Mesenchymal stem cell (in vitro differentiated cells and primary cell): ENCODE measurements around the gene BICRA.
A peak's percentile ranks its signal among the peaks of the same experiment; 100 is the strongest.

Experiments
- DNase-seq: peaks from one replicate; pipeline ENCODE4 v3.0.0-alpha.2; 2013
- H2AFZ ChIP-seq: one replicate; pipeline ENCODE4 v1.6.1; 2013; ENCODE audit warnings: low read depth, mild to moderate bottlenecking, control low read depth, inconsistent platforms, low read length, moderate library complexity
- H2AK5ac ChIP-seq: 2 replicates; pipeline ENCODE4 v1.6.1; 2013; ENCODE audit warnings: low read length, moderate library complexity, mild to moderate bottlenecking, inconsistent platforms; ENCODE audit not compliant: severe bottlenecking
- H2BK120ac ChIP-seq: one replicate; pipeline ENCODE4 v1.6.1; 2013; ENCODE audit warnings: low read depth, mild to moderate bottlenecking, inconsistent platforms, low read length, moderate library complexity
- H2BK12ac ChIP-seq, 2 experiments: one replicate each; pipeline ENCODE4 v1.6.1; 2013; ENCODE audit warnings: inconsistent platforms in 2 of 2, low read length in 2 of 2, mild to moderate bottlenecking in 2 of 2, moderate library complexity in 2 of 2, control low read depth in 1 of 2
- H2BK15ac ChIP-seq: one replicate; pipeline ENCODE4 v1.6.1; 2013; ENCODE audit warnings: mild to moderate bottlenecking, low read depth, inconsistent platforms; ENCODE audit not compliant: poor library complexity, severe bottlenecking
- H2BK5ac ChIP-seq: 2 replicates; pipeline ENCODE4 v1.6.1; 2013; ENCODE audit warnings: low read depth, mild to moderate bottlenecking, low read length, control low read depth, inconsistent platforms; ENCODE audit not compliant: poor library complexity, severe bottlenecking
- H3K14ac ChIP-seq, 2 experiments: one replicate each; pipeline ENCODE4 v1.6.1; 2013; ENCODE audit warnings: inconsistent platforms in 2 of 2, low read length in 2 of 2, control low read depth in 1 of 2, mild to moderate bottlenecking in 1 of 2, moderate library complexity in 1 of 2
- H3K18ac ChIP-seq, 2 experiments: one replicate each; pipeline ENCODE4 v1.6.1; 2013; ENCODE audit warnings: inconsistent platforms in 2 of 2, low read length in 2 of 2, control low read depth in 1 of 2, low read depth in 1 of 2, mild to moderate bottlenecking in 1 of 2
- H3K23ac ChIP-seq, 2 experiments: one replicate each; pipeline ENCODE4 v1.6.1; 2013; ENCODE audit warnings: inconsistent platforms in 2 of 2, low read length in 2 of 2, mild to moderate bottlenecking in 2 of 2, moderate library complexity in 2 of 2, control low read depth in 1 of 2
- H3K27ac ChIP-seq: 2 replicates; pipeline ENCODE4 v1.5.1; 2013; ENCODE audit warnings: mild to moderate bottlenecking, moderate library complexity, low read length, control low read depth, inconsistent platforms; ENCODE audit not compliant: poor library complexity, severe bottlenecking
- H3K27me3 ChIP-seq, 2 experiments: 2 replicates each; pipeline versions ENCODE4 v1.6.1 to v1.7.0; 2013; ENCODE audit warnings: low read length in 2 of 2, mild to moderate bottlenecking in 2 of 2, moderate library complexity in 2 of 2, control low read depth in 1 of 2, inconsistent platforms in 1 of 2; ENCODE audit not compliant: control insufficient read depth in 1 of 2, insufficient read depth in 1 of 2
- H3K36me3 ChIP-seq, 2 experiments: 2 replicates each; pipeline versions ENCODE4 v1.6.1 to v1.7.0; 2013; ENCODE audit warnings: low read length in 2 of 2, control low read depth in 1 of 2, inconsistent platforms in 1 of 2, low read depth in 1 of 2, mild to moderate bottlenecking in 1 of 2; ENCODE audit not compliant: insufficient read depth in 2 of 2, control insufficient read depth in 1 of 2
- H3K4ac ChIP-seq, 2 experiments: one replicate each; pipeline ENCODE4 v1.6.1; 2013; ENCODE audit warnings: inconsistent platforms in 2 of 2, low read length in 2 of 2, mild to moderate bottlenecking in 2 of 2, moderate library complexity in 2 of 2, control low read depth in 1 of 2, low read depth in 1 of 2
- H3K4me1 ChIP-seq: 2 replicates; pipeline ENCODE4 v1.6.1; 2013; ENCODE audit warnings: low read depth, low read length, control low read depth; ENCODE audit not compliant: control insufficient read depth, insufficient read depth
- H3K4me2 ChIP-seq: 2 replicates; pipeline ENCODE4 v1.6.1; 2013; ENCODE audit warnings: low read length, mild to moderate bottlenecking, inconsistent platforms; ENCODE audit not compliant: poor library complexity, severe bottlenecking
- H3K4me3 ChIP-seq, 2 experiments: 2 replicates each; pipeline versions ENCODE4 v1.5.1 to v1.7.0; 2013; ENCODE audit warnings: low read length in 2 of 2, mild to moderate bottlenecking in 2 of 2, control low read depth in 1 of 2, low read depth in 1 of 2; ENCODE audit not compliant: insufficient read depth in 1 of 2
- H3K79me1 ChIP-seq: replicated peaks from 2 replicates; pipeline ENCODE4 v1.6.1; 2013; ENCODE audit warnings: mild to moderate bottlenecking, control low read depth, low read length, inconsistent platforms; ENCODE audit not compliant: poor library complexity, severe bottlenecking
- H3K9ac ChIP-seq: 2 replicates; pipeline ENCODE4 v1.7.0; 2013; ENCODE audit warnings: mild to moderate bottlenecking, low read length, moderate library complexity
- H3K9me3 ChIP-seq: 2 replicates; pipeline ENCODE4 v1.7.0; 2013; ENCODE audit warnings: mild to moderate bottlenecking, low read length; ENCODE audit not compliant: control insufficient read depth
- H4K8ac ChIP-seq: one replicate; pipeline ENCODE4 v1.6.1; 2013; ENCODE audit warnings: inconsistent platforms, mild to moderate bottlenecking, low read length, moderate library complexity
- H4K91ac ChIP-seq: one replicate; pipeline ENCODE4 v1.6.1; 2013; ENCODE audit warnings: mild to moderate bottlenecking, low read length, inconsistent platforms
- WGBS: methylation state at CpG from one replicate; pipeline ENCODE4 v1.1.7; 2013; ENCODE audit warnings: mixed read lengths; 5-methylcytosine and 5-hydroxymethylcytosine counted together

BICRA gene

DNA sequence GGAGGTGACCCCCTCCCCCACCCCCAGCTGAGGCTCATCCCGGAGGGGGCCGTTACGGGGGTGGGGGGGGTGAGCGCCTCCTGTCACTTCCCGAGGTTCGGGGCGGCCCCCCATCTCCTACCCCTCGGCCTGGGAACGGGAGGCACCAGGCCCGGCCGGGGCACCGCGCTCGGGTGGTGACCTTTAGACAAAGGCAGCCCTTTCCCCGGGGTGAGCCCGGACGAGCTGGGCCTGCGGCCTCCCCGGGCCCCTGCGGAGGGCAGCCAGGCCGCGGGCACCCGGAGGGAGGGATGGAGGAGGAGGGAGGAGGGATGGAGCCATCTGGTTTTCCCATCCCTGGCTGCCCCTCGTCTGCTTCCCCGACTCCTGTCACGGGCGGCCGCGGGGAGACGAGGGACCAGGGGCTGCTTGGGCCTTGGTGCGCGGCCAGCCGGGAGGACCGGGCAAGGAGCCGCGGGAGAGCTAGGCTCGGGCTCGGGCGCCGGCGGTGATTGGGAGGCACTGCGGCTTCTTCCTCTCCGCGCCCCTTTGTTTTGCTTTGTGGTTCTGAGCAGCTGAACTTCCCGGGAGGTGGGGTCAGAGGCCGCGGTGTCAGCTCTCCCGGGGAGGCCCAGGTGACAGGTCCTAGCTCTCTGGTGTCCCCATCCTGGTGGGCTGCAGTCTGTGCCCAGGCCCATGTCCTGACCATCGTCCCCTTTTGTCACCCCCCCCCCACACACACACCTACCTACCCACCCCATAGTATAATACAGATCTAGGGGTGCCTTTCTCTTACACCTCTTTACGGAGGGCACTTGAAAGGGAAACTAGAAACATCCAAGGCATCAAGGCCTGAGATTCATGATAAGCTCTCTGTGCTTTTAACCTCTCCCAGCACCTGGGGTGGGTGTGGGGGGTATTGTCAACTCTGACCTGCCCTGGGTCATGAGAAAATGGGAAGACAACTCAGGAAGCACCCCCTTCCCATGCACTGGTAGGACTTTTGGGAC lies 1.3 kb downstream of the BICRA start:
- H3K14ac ChIP-seq = peak overlapping the region; percentile 43 to 81
- H2BK120ac ChIP-seq = peak overlapping the region; percentile 97
- peak overlapping the region; percentile 86 for H3K9ac ChIP-seq
- no peak overlapping the region for H4K8ac ChIP-seq
- H2AK5ac ChIP-seq = peak overlapping the region; percentile 54
- DNase-seq = peak; percentile 48
- no peaks in the 10 kb centered on the region for H3K9me3 ChIP-seq
- H2BK12ac ChIP-seq = peak overlapping the region in 1 of 2 experiments; percentile 33
- peaks cover 26% of the 10 kb centered on the region for H3K4me1 ChIP-seq
- peak overlapping the region; percentile 82 to 90 for H3K4me3 ChIP-seq
- H3K36me3 ChIP-seq = peaks cover 2 to 13% of the 10 kb centered on the region in 2 experiments
- peak overlapping the region in 1 of 2 experiments; percentile 89 for H3K23ac ChIP-seq
- no peaks in the 10 kb centered on the region for H3K27me3 ChIP-seq
- H2BK5ac ChIP-seq = peak overlapping the region; percentile 74
- H3K4ac ChIP-seq = peak overlapping the region; percentile 17 to 54
- peak overlapping the region; percentile 29 to 95 for H3K18ac ChIP-seq
- peak overlapping the region; percentile 56 for H3K27ac ChIP-seq
- peak overlapping the region; percentile 87 for H3K4me2 ChIP-seq
- H4K91ac ChIP-seq = peak overlapping the region; percentile 76
- peak overlapping the region; percentile 11 for H2AFZ ChIP-seq
- peaks cover 9% of the 10 kb centered on the region for H3K79me1 ChIP-seq
- H2BK15ac ChIP-seq = peak overlapping the region; percentile 77
- 2% methylated on average over 34 of the region's 50 CpGs for WGBS

DNA sequence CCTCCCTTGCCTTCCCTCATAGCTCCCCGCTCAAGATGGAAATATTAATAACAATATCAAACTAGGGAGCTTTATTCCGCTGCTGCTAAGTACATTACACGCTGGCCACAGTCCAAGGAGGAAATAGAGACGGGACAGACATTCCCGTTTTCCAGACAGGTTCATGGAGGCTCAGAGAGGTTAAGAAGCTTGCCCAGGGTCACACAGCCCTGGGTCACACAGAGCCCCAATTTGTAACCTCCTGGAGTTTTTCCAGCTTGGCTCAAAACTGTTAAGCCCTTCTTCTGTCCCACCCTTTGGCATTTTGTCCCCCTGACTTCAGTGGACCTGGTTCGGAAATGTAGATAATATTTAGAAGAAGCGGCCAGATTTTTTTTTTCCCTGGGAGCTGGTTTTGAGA lies 2.0 kb downstream of the BICRA start:
- Histone ChIP-seq H2AK5ac (peak overlapping the region; percentile 54), H3K36me3 (peaks cover 9 to 20% of the 10 kb centered on the region in 2 experiments), H3K27me3 (no peaks in the 10 kb centered on the region), H4K8ac (no peak overlapping the region), H2BK15ac (peak overlapping the region; percentile 77), H3K23ac (no peak overlapping the region), H2AFZ (no peak overlapping the region), H2BK12ac (no peak overlapping the region), H3K9me3 (no peaks in the 10 kb centered on the region), H3K4me3 (peak overlapping the region in 1 of 2 experiments; percentile 82), H3K27ac (peak overlapping the region; percentile 39), H3K9ac (peak overlapping the region; percentile 86), H3K4me1 (peaks cover 29% of the 10 kb centered on the region), H3K14ac (no peak overlapping the region), H4K91ac (no peak overlapping the region), H3K79me1 (peaks cover 10% of the 10 kb centered on the region), H3K4me2 (peak overlapping the region; percentile 87), H2BK5ac (no peak overlapping the region), H3K4ac (no peak overlapping the region), H2BK120ac (no peak overlapping the region), H3K18ac (peak overlapping the region in 1 of 2 experiments; percentile 64)
- DNase-seq = no peak
- WGBS = 76% methylated on average over 7 of the region's 7 CpGs

DNA sequence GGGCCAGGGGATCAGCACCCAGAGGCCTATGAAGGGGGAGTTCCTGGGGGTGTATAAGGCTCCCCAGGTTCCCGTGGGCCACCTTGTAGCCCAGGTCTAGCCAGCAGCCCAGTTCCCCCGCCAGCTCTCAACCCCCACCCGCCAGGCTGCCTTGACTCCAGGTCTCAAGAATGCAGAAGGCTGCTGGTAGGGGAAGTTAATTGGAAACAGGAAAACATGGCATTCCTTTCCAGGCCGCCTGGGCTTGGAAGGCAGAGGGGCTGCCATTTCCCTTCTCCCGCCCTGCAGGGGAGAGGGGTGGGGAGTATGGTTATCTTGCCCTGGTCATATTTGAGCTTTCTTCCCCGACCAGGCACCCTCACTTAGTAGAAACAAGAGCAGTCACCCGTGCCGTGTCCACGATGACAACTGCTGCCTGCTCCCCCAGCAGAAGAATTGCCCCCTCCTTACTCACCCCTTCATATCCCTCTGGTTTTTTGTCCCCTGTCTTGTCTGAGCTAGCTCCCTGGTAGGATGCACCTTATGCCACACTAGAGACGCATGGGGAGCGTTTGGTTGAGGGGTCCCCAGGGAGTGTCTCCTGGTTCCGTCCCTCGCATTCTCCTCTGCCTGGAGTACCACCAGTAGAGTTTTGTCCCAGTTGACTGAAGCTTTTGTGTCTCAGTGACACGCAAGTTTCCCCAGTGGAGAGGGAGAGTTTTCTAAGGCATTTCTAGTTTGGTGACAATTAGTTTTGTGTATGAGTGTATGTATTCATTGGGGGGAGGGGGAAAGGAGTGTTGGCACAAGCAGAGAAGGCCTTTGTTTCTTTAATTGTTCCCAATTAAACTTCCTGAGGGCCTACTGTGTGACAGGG lies 4.5 kb downstream of the BICRA start:
- Histone ChIP-seq H3K79me1 (peaks cover 7% of the 10 kb centered on the region), H3K4me3 (peak overlapping the region in 1 of 2 experiments; percentile 55), H3K4me2 (peak overlapping the region; percentile 37), H2AFZ (no peak overlapping the region), H3K23ac (no peak overlapping the region), H3K4ac (peak overlapping the region; percentile 47 to 66), H3K27ac (peak overlapping the region; percentile 82), H2BK15ac (peak overlapping the region; percentile 82), H3K27me3 (no peaks in the 10 kb centered on the region), H3K4me1 (peaks cover 31% of the 10 kb centered on the region), H3K9me3 (no peaks in the 10 kb centered on the region), H3K14ac (no peak overlapping the region), H2BK120ac (peak overlapping the region; percentile 20), H3K18ac (peak overlapping the region; percentile 40 to 61), H2BK5ac (peak overlapping the region; percentile 84), H3K9ac (peak overlapping the region; percentile 46), H4K91ac (peak overlapping the region; percentile 57), H4K8ac (peak overlapping the region; percentile 29), H2BK12ac (peak overlapping the region; percentile 15 to 92), H3K36me3 (peaks cover 11 to 22% of the 10 kb centered on the region in 2 experiments), H2AK5ac (peak overlapping the region; percentile 95)
- 42% methylated on average over 11 of the region's 14 CpGs for WGBS
- peak; percentile 71 for DNase-seq
